SU-DHL-6 (cell line): ENCODE measurements around the gene MYOF.
"Not testable (repeated sequence)": the region's sequence is repeated elsewhere in the genome, so short reads cannot be mapped to it uniquely, and the experiment has no call there.

ENCODE experiments used
- H2AFZ ChIP-seq: fragments of 200-600 bp; sonication (generic); 2 replicates; pipeline ENCODE4 v1.6.1; 2014; ENCODE audit warnings: low read depth, mild to moderate bottlenecking, moderate library complexity, mixed read lengths, antibody characterized with exemption, low read length; ENCODE audit not compliant: severe bottlenecking
- H3F3A ChIP-seq: fragments of 200-600 bp; shearing (Covaris generic); 2 replicates; pipeline ENCODE4 v1.6.0; 2016; ENCODE audit warnings: antibody characterized with exemption, mild to moderate bottlenecking; ENCODE audit not compliant: insufficient read depth
- H3K27ac ChIP-seq: fragments of 200-600 bp; sonication (generic); 2 replicates; pipeline ENCODE4 v1.5.1; 2016; ENCODE audit warnings: low read depth, mild to moderate bottlenecking, low read length, moderate library complexity, mixed read lengths
- H3K27me3 ChIP-seq: fragments of 200-600 bp; sonication (generic), shearing (Covaris generic); 2 replicates; pipeline ENCODE4 v1.6.0; 2014; ENCODE audit warnings: mild to moderate bottlenecking, low read length
- H3K36me3 ChIP-seq: fragments of 200-600 bp; sonication (generic); 2 replicates; pipeline ENCODE4 v1.6.1; 2014; ENCODE audit warnings: mild to moderate bottlenecking, low read length, mixed read lengths
- H3K4me2 ChIP-seq: fragments of 300-600, 200-600 bp; shearing (Covaris generic), sonication (generic); 2 replicates; pipeline ENCODE4 v1.6.0; 2014; ENCODE audit warnings: low read length, low read depth, mild to moderate bottlenecking; ENCODE audit not compliant: poor library complexity, severe bottlenecking
- H3K4me3 ChIP-seq: fragments of 200-600 bp; sonication (generic); 2 replicates; pipeline ENCODE4 v1.5.1; 2014; ENCODE audit warnings: antibody characterized with exemption, low read length, mild to moderate bottlenecking, mixed read lengths; ENCODE audit not compliant: insufficient read depth, poor library complexity, severe bottlenecking
- H3K79me2 ChIP-seq: fragments of 200-600 bp; sonication (generic); 2 replicates; pipeline ENCODE4 v1.6.1; 2014; ENCODE audit warnings: mild to moderate bottlenecking, low read length, moderate library complexity; ENCODE audit not compliant: insufficient read depth
- H3K9ac ChIP-seq: fragments of 200-600 bp; sonication (generic); 2 replicates; pipeline ENCODE4 v1.7.0; 2014; ENCODE audit warnings: mild to moderate bottlenecking, low read length
- H3K9me2 ChIP-seq: fragments of 200-600 bp; sonication (generic); replicated peaks from 2 replicates; pipeline ENCODE4 v1.6.1; 2014; ENCODE audit warnings: low read length; ENCODE audit not compliant: insufficient read depth
- H3K9me3 ChIP-seq: fragments of 200-600 bp; sonication (generic); 2 replicates; pipeline ENCODE4 v1.6.1; 2014; ENCODE audit warnings: low read length, mixed read lengths; ENCODE audit not compliant: insufficient read depth
- H4K20me1 ChIP-seq: fragments of 200-600 bp; sonication (generic); 2 replicates; pipeline ENCODE4 v1.6.1; 2014; ENCODE audit warnings: low read depth, mild to moderate bottlenecking, antibody characterized with exemption, low read length, moderate library complexity, mixed read lengths
- EZH2phosphoT487 ChIP-seq: fragments of 200-600 bp; sonication (generic), shearing (Covaris generic); conservative IDR thresholded peaks from 2 replicates; pipeline ENCODE4 v1.6.1; 2018; ENCODE audit warnings: mild to moderate bottlenecking, antibody characterized with exemption, low read length, moderate library complexity, mixed read lengths
- TF ChIP-seq, protein P1 (sequence below): fragments of 200-600 bp; sonication (generic); IDR thresholded peaks from one replicate; pipeline ENCODE4 v1.5.1; 2017; ENCODE audit warnings: antibody characterized with exemption, mild to moderate bottlenecking, low read length, moderate library complexity; ENCODE audit not compliant: insufficient read depth, poor library complexity, severe bottlenecking

MYOF gene

GRCh38 chr10:93445097-93445960 is 36.8 kb downstream of the MYOF start:
- Histone ChIP-seq H2AFZ (no peak overlapping the region), H3K4me2 (no peak overlapping the region), H3K36me3 (no peaks in the 10 kb centered on the region), H3K79me2 (no peaks in the 10 kb centered on the region), H3K9me2 (no peaks in the 10 kb centered on the region), H3F3A (no peaks in the 10 kb centered on the region), H4K20me1 (no peaks in the 10 kb centered on the region), H3K4me3 (no peak overlapping the region), H3K9me3 (no peaks in the 10 kb centered on the region), H3K9ac (no peak overlapping the region), H3K27me3 (no peaks in the 10 kb centered on the region), H3K27ac (no peak overlapping the region)
- TF ChIP-seq EZH2phosphoT487: no peak
- TF ChIP-seq, protein P1, sequence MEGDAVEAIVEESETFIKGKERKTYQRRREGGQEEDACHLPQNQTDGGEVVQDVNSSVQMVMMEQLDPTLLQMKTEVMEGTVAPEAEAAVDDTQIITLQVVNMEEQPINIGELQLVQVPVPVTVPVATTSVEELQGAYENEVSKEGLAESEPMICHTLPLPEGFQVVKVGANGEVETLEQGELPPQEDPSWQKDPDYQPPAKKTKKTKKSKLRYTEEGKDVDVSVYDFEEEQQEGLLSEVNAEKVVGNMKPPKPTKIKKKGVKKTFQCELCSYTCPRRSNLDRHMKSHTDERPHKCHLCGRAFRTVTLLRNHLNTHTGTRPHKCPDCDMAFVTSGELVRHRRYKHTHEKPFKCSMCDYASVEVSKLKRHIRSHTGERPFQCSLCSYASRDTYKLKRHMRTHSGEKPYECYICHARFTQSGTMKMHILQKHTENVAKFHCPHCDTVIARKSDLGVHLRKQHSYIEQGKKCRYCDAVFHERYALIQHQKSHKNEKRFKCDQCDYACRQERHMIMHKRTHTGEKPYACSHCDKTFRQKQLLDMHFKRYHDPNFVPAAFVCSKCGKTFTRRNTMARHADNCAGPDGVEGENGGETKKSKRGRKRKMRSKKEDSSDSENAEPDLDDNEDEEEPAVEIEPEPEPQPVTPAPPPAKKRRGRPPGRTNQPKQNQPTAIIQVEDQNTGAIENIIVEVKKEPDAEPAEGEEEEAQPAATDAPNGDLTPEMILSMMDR: no peak

DNA sequence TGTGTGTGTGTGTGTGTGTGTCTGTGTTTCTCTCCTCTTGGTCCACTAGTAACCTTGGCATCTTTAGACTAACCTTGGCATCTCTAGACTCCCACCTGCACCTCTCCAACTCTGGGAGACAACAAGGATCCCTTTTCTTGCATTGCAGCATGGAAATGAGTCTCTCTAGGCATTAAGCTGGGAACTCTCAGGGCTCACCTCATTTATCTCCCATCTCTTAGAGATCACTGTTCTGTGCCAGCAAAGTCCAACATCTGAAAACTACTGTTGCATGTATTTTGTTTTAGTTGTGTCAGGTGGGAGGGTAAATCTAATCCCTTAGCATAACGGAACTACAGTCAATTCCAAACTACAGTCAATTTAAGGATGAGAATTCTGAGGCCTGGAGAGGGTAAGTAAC is 38.7 kb downstream of the MYOF start:
- Histone ChIP-seq H3K4me3 (no peak overlapping the region), H4K20me1 (no peaks in the 10 kb centered on the region), H3F3A (no peaks in the 10 kb centered on the region), H3K27ac (no peak overlapping the region), H3K27me3 (no peaks in the 10 kb centered on the region), H3K79me2 (no peaks in the 10 kb centered on the region), H3K4me2 (no peak overlapping the region), H3K9me3 (no peaks in the 10 kb centered on the region), H3K9ac (no peak overlapping the region), H3K9me2 (no peaks in the 10 kb centered on the region), H3K36me3 (no peaks in the 10 kb centered on the region), H2AFZ (no peak overlapping the region)
- TF ChIP-seq, protein P1: no peak
- no peak for TF ChIP-seq EZH2phosphoT487

DNA sequence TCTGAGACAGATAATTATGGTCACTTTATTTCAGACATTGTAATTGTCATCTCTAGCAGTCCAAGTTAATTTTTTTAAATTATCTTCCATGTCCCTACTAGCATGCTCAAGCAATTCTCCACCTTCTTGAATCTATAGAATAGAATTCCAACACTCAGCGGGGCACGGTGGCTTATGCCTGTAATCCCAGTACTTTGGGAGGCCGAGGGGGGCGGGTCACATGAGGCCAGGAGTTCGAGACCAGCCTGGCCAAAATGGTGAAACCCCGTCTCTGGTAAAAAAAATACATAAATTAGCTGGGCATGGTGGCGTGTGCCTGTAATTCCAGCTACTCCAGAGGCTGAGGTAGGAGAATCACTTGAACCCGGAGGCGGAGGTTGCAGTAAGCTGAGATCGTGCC is 39.4 kb downstream of the MYOF start:
- not testable (repeated sequence) for H3K79me2 ChIP-seq, H3F3A ChIP-seq, H3K9ac ChIP-seq, H3K9me2 ChIP-seq, H3K4me2 ChIP-seq, H4K20me1 ChIP-seq, H3K9me3 ChIP-seq, H3K27ac ChIP-seq, H3K27me3 ChIP-seq, H2AFZ ChIP-seq, H3K4me3 ChIP-seq, H3K36me3 ChIP-seq

DNA sequence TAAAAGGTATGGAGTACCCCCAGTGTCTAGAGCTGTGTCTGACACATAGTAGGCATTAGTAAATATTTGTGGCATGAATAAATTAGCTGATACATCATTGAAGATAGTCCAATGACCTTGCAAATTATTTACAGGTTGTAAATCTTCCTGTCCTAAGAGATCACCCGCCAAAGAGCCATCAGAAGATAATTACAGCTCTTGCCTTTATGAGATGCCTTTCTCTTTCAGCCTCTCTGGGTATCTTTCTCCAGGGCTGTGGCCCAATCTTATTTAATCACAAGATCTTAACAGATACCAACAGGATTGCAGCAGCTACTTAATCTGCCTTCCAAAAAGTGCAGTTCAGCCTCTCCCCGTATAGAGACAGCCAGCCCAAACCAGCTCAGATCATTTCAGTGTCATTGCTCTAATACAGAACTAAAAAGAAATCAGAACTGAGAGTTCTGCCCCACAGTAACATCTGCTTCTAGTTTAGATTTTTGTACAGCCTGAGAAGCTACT is 41.5 kb downstream of the MYOF start:
- no peaks in the 10 kb centered on the region for H3K36me3 ChIP-seq
- no peaks in the 10 kb centered on the region for H3K9me2 ChIP-seq
- H3F3A ChIP-seq: no peaks in the 10 kb centered on the region
- no peak overlapping the region for H3K4me2 ChIP-seq
- H3K27me3 ChIP-seq: no peaks in the 10 kb centered on the region
- TF ChIP-seq, protein P1: no peak
- no peak for TF ChIP-seq EZH2phosphoT487
- no peaks in the 10 kb centered on the region for H4K20me1 ChIP-seq
- no peak overlapping the region for H3K4me3 ChIP-seq
- no peaks in the 10 kb centered on the region for H3K79me2 ChIP-seq
- no peak overlapping the region for H2AFZ ChIP-seq
- H3K27ac ChIP-seq: no peak overlapping the region
- no peaks in the 10 kb centered on the region for H3K9me3 ChIP-seq
- H3K9ac ChIP-seq: no peak overlapping the region
